WI38 (cell line): ENCODE measurements around the gene KIF1A.

Source experiments
- H3K4me3 ChIP-seq: 2 replicates; pipeline ENCODE4 v1.5.1; 2011; ENCODE audit warnings: low read depth, mild to moderate bottlenecking, control low read depth, low read length
- TF ChIP-seq, protein P1 (sequence below): IDR thresholded peaks from 2 replicates; pipeline ENCODE4 v1.5.1; 2012; ENCODE audit warnings: low read depth, mild to moderate bottlenecking, control low read depth, low read length

The KIF1A gene, protein sequence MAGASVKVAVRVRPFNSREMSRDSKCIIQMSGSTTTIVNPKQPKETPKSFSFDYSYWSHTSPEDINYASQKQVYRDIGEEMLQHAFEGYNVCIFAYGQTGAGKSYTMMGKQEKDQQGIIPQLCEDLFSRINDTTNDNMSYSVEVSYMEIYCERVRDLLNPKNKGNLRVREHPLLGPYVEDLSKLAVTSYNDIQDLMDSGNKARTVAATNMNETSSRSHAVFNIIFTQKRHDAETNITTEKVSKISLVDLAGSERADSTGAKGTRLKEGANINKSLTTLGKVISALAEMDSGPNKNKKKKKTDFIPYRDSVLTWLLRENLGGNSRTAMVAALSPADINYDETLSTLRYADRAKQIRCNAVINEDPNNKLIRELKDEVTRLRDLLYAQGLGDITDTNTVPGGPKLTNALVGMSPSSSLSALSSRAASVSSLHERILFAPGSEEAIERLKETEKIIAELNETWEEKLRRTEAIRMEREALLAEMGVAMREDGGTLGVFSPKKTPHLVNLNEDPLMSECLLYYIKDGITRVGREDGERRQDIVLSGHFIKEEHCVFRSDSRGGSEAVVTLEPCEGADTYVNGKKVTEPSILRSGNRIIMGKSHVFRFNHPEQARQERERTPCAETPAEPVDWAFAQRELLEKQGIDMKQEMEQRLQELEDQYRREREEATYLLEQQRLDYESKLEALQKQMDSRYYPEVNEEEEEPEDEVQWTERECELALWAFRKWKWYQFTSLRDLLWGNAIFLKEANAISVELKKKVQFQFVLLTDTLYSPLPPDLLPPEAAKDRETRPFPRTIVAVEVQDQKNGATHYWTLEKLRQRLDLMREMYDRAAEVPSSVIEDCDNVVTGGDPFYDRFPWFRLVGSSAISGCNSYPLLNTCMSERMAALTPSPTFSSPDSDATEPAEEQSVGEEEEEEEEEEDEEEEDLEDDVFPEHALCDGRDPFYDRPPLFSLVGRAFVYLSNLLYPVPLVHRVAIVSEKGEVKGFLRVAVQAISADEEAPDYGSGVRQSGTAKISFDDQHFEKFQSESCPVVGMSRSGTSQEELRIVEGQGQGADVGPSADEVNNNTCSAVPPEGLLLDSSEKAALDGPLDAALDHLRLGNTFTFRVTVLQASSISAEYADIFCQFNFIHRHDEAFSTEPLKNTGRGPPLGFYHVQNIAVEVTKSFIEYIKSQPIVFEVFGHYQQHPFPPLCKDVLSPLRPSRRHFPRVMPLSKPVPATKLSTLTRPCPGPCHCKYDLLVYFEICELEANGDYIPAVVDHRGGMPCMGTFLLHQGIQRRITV (N-terminal part only)

DNA sequence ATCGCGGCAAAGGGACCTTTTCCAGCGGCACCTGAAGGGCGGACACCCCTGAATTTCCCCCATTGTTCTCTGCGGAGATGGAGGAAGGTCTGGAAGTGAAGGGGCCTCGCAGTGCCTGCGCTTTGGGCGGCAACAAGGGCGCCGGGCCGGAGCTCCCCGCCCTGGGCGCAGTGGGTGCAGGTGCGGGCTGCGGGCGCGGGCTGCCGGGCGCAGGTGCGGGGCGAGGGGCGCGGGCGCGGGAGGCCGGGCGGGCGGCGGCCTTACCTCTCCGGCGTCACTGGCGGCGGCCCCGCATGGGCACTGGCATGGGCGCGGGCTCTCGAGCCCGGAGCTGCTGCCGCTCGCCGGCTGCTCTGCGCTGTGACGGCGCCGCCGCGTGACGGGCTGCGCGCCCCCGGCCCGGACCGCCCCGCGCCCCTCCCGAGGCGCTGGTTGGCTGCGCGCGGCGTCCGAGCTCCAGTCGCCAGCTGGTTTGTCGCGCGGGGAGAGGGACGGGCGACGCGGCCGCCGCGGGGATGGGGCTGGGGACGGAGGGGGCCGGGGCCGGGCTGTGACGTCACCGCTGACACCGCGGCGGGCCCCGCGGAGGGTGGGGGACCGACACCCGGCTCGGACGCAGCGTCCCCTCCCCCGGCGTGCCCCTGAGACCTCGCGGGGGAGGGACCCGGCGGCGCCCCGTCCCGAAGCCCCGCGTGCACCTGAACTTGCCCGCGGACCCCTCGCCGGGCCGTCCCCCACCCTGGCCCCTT lies at the start of gene KIF1A:
TSS of gene KIF1A (minus strand) at position 362 of the 749 bp plus-strand sequence. CDS start 22,467 bp downstream, outside the sequence.
- TF ChIP-seq, protein P1, sequence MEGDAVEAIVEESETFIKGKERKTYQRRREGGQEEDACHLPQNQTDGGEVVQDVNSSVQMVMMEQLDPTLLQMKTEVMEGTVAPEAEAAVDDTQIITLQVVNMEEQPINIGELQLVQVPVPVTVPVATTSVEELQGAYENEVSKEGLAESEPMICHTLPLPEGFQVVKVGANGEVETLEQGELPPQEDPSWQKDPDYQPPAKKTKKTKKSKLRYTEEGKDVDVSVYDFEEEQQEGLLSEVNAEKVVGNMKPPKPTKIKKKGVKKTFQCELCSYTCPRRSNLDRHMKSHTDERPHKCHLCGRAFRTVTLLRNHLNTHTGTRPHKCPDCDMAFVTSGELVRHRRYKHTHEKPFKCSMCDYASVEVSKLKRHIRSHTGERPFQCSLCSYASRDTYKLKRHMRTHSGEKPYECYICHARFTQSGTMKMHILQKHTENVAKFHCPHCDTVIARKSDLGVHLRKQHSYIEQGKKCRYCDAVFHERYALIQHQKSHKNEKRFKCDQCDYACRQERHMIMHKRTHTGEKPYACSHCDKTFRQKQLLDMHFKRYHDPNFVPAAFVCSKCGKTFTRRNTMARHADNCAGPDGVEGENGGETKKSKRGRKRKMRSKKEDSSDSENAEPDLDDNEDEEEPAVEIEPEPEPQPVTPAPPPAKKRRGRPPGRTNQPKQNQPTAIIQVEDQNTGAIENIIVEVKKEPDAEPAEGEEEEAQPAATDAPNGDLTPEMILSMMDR = no peak
- no peak within 1 kb of the TSS for H3K4me3 ChIP-seq

DNA sequence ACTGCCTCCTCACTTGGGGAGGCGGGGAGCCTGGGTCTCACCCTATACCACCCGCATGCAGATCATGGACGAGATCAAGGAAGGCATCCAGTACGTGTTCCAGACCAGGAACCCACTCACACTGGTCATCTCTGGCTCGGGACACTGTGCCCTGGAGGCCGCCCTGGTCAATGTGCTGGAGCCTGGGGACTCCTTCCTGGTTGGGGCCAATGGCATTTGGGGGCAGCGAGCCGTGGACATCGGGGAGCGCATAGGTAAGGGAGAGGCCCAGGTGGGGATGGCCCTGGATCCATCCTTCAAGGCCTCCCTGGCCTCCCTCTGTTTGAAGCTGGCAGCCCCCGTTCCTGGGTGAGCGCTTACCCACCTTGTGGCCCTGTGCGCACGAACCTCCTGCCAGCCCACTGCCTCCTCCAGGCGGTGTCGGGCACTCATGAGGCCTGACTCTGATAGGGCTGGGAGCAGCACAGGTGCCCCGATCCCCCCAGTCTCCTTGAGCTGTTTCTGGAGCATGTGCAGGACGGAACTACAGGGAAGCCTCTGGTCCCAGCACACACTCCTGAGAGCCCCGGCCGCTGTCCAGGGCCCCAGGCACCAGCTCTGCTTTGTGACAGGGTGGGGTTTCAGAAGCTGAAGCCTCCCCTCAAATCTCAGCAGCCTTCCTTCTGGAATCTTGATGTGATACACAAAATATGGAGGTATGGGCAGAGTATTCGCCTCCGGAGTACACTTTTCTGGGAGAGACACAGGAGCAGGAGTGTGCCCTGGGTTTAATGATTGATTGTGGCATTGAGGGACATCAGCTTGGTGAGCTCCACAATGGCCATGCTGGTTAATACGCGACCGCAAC lies 49.3 kb upstream of the KIF1A start:
- TF ChIP-seq, protein P1 = no peak
- no peak overlapping the region for H3K4me3 ChIP-seq

DNA sequence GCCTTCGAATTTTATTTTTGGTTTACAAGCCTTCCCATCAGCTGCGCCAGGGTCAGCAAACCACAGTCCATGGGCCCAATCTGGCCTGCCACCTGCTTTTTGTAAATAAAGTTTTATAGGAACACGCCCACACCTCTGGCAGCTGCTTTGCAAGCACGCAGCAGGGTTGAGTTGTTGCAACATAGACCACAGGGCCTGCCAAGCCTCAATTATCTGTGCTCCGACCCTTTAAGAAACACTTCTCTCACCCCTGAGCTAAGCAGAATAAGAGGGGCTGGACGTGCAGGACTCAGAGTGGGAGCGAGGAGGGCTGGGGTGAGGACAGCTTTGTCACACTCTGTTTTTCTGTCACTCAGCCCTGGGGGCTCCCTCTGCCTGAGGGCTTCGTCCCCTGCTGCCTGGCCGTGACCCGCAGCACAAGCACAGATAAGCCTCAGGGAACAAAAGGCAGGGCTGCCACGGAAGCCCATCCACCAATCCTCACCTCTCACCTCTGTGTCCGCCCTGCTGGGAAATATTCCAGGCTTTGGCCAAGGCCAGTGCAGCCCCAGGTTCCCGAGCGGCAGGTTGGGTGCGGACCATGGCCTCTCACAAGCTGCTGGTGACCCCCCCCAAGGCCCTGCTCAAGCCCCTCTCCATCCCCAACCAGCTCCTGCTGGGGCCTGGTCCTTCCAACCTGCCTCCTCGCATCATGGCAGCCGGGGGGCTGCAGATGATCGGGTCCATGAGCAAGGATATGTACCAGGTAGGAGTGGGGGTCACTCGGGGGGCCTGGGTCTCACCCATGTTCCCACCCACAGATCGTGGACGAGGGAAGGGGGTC lies 48.5 kb upstream of the KIF1A start, which contains the start of gene AGXT:
TSS of gene AGXT (plus strand) at position 539 of the 823 bp plus-strand sequence. CDS start at position 581, 42 bp downstream.
- TF ChIP-seq, protein P1 = no peak
- H3K4me3 ChIP-seq = no peak within 1 kb of the TSS

DNA sequence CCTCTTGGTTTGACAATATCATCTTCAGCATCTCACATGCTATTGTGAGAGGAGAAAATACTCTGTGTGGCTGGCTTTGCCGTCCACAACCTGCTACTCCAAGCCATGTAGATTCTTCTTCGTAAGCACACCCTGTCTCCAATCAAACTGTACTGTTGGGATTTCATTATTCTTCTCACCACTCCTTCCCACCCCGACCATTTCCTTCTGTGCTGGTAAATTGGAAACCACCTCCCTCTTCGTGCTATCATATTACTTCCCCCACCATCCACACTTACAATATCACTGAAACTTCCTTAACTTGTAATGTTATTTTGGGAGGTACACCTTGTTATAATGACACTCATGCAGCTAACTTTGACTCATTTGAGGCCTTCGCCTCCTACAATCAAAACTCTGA lies 45.4 kb upstream of the KIF1A start:
- no peak overlapping the region for H3K4me3 ChIP-seq
- TF ChIP-seq, protein P1 = no peak

DNA sequence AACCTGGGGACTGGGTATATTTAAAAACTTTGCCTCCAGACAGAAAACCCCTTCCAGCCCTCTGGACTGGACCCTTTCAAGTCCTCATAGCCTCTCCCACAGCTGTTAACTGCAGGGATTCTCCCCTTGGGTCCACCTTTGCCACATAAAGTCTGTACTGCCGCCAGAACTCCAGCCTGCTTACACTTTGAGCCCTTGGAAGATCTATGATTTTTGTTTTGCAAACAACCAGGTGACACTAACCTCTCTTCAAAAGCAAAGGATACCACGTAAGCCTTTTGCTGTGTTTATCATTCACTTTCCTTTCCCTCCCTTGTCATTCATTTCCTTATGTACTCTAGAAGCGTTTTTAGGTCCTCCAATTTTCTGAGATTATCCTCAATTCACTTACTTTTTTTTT lies 44.5 kb upstream of the KIF1A start:
- TF ChIP-seq, protein P1 = no peak
- H3K4me3 ChIP-seq = no peak overlapping the region
